NCI-H82 treated with DMSO at 0.1 percent for 48 hours (cell line): ENCODE measurements around the gene AGPAT2.

Experiments
- DNase-seq: peaks from one replicate; lab custom pipeline; 2025; ENCODE audit not compliant: unreplicated experiment; lab: John Stamatoyannopoulos, UW

Gene AGPAT2

DNA sequence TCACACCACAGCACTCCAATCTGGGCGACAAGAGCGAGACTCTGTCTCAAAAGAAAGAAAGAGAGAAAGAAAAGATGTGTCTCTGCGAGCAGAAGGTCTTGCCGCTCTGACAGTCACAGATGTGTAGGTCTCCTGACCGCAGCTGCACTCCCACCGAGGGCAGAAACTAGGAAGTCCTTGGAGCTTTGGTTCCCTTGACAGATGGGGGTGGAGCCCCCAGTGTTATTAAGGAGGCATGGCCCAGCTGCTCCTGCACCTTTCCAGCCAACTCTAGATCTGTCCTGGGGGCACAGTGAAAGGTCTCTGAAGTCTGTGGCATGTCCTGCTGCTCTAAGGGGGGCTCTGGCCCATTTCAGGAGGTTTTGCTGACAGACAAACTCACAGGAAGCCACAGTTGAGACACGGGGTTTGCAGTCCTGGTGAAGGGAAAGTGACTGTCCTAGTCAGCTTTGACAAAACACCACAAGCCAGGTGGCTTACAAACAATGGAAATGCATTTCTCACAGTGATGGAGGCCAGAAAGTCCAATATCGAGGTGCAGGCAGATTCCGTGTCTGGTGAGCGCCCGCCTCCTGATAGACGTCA is 16.1 kb upstream of the AGPAT2 start:
- no peak for DNase-seq

DNA sequence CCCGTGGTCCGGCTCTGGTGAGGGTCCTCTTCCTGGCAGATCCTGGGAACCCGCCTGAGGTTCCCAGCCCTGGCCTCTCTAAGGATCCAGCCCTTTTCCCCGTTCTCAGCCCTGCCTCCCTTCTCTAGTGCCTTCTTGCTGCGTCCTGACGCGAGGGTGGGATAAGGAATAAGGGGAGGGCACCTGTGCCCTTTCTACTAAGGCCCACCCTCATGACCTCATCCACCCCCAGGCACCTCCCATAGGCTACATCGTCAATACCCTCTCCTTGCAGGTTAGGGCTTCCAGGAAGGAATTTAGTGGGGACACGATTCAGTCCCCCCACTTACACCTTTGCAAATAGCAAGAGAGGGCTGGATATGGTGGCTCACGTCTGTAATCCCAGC is 14.4 kb upstream of the AGPAT2 start:
- DNase-seq, result no peak

DNA sequence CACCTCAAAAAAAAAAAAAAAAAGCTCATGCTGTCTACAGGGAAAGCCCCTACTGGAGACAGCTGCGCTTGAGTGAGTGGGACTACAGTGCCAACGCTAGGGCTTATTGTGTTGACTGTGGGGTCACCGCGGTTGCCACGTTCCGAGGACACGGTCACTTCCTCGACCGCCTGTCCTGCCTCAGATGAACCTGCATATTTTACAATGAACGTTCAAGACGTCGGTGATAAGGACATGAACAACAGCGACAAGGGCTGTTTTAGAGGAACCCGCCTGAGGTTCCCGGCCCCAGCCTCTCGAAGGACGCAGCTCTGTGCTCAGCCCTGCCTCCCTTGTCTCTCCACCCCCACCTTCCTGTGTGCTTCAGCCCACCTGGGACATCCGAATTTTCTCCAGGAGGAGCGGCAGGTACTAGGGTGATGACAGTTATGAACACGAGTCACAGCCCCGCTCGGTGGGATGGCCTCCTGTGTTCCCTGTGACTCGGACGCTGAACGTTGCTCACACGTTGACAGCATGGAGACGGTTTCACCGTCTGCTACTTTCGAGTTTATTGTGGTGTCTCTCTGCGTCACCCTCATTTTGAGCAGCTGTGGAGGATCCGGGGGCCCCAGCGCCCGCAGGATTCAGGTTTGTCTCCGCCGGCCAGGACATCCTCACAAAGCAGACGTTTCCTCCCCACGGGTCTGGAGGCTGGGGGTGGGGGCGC is 13.9 kb upstream of the AGPAT2 start:
- DNase-seq, result no peak

- no peak for DNase-seq
Observed at GRCh38 chr9:136700304-136700703, 13.0 kb upstream of the AGPAT2 start.

DNA sequence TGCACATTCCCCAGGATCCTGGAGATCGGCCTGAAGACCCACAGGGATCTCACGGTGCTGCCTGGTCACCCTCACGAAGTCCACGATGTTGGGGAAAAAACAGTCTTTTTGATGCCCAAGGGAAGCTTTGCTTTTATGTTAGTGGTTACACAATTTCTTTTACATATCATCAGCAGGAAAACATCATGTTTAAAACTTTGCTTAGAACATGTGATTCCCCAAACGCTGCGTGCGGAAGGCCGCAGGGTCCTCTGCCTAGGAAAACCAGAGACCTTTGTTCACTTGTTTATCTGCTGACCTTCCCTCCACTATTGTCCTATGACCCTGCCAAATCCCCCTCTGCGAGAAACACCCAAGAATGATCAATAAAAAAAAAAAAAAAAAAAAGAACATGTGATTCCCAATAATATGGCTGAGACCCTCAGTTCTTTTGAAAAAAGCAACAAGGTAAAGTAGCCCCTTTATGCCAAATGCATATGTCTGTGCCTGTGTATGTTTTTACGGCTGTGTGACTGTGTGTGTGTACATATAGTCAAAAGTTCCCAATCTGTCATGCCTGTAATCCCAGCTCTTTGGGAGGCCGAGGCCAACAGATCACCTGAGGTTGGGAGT is 11.5 kb upstream of the AGPAT2 start:
- DNase-seq, result no peak

GRCh38 chr9:136697821-136698526 is 10.7 kb upstream of the AGPAT2 start:
- no peak for DNase-seq

DNA sequence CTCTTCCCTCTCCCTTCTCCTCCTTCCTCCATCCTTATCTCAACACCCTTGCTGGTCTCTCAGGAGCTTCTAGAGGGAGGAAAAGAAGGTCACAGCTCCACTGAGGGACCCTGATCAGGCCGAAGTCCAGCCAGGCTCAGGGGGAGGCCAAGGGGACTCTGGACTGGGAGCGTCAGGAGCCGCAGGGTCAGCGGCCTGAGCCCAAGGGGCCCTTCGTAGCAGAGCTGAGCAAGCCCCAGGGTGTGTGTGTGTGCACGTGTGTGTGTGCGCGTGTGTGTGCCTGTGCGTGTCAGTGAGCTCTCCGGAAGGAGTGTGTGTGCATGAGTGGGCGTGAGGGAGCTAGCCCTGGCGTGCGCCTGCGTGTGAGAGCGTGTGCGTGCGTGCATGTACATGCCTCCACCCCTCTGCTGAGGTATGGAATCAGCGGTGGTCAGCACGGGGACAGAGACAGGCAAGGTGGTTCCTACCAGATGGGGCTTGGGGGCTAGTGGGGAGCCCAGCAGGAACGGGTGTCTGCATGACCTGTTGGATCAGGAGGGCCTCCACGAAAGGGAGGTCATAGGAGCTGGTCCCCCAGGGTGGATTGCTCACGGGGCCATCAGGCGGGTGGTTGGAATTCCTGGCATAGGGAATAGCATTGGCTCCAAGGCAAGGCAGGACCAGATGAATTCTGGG is 10.0 kb upstream of the AGPAT2 start:
- DNase-seq, result no peak

DNA sequence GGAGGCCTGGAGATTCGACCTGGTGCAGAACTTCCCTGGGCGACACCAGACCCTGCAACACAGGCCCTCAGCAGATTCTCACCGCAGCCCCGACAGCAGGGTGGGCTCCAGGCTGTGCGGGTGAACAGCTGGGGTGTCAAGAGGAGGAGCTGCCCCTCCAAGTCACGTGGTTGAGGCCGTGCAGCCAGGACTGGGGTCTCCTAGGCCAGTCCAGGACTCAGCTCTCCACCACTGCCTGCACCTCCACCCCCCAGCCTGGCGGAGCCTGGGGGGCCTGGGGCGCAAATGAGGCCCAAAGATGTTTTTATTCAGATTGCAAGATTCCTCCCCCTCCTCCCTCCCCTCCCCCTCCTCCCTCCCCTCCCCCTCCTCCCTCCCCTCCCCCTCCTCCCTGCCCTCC is 9.2 kb upstream of the AGPAT2 start:
- DNase-seq, result no peak

DNA sequence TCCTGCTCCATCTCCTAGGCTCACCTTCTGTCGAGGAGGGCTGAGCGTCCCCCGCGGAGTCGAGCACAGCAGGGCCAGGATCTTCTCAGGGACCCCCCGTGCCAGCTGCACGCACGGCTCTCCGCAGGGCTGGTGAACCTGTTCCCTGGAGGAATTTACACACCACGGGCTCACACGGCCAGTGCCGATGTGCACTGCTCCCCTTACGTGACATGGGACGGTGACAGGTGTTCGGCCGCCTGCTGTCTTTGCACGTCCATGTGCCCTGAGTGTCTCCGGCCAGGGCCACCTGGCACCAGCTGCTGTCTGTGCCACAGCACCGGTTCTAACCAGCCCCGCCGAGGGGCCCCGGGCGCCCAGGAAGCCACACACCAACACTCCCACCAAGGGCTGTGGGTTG is 8.7 kb upstream of the AGPAT2 start:
- no peak for DNase-seq

DNA sequence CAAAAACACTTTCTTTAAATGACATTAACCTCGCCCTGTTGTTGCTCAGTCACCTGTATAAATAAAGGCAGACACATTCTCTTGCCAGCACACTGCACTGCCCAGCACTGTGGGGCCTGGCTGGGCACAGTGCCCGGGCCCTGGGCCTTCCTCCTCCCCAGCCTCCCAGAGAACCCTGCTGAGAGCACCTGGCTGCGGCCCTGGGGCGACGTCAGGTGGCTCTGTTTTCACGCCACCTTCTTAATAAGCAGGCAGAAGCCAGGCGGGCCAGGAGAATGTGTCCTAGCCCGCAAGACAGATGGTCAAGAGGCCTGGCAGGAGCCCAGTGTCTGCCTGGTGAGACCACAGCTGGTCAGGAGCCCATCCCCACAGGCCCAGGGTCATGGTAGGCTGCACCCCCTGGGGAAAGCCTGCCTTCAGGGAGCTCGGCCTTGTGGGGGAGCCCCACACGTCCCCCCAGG is 8.2 kb upstream of the AGPAT2 start:
- DNase-seq, result no peak

DNA sequence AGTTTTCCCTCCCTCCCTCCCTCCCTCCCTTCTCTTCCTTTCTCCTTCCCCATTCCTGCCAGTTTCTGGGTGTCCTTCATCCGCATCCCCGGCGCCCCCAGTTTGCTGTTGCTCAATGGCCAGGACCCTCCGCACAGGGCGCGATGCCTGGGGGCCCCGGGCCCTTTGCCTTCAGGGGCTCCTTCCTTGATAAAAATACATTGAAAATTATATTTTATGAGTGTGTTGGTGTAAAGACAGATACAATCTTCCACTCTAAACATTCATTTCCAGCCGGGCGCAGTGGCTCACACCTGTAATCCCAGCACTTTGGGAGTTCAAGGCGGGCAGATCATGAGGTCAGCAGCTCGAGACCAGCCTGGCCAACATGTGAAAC is 7.6 kb upstream of the AGPAT2 start:
- no peak for DNase-seq

DNA sequence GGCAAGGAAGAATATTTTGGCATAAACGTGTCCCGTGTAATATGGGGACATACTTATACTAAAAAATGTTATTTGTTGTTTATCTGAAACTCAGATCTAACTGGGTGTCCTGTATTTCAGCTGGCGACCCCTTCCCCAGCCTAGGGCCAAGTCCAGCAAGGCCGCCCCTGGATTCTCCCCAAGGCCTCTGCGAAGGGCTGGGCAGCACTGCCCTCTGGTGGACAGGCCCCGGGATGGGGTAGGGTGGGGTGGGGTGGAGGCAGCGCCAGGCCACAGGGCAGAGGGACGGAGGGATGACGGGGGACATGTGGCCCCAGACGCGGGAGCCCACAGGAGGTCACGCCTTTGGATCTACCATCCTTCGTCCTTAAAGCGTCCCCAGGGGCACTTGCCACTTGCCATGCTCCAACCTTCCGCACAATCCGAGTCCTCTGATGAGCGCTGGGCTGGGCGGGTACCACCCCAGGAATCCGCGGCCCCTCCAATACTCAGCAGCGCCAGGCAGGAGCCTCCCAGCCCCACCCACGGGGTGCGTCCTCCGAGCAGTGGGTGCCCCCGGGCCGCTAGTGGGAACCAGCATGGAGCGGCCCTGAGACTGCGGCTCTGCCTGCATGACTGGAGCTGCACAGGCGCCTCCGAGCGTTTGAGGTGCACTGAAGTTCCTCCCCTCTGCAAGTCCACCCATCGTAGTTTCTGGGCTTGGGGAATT is 7.1 kb upstream of the AGPAT2 start:
- no peak for DNase-seq

DNA sequence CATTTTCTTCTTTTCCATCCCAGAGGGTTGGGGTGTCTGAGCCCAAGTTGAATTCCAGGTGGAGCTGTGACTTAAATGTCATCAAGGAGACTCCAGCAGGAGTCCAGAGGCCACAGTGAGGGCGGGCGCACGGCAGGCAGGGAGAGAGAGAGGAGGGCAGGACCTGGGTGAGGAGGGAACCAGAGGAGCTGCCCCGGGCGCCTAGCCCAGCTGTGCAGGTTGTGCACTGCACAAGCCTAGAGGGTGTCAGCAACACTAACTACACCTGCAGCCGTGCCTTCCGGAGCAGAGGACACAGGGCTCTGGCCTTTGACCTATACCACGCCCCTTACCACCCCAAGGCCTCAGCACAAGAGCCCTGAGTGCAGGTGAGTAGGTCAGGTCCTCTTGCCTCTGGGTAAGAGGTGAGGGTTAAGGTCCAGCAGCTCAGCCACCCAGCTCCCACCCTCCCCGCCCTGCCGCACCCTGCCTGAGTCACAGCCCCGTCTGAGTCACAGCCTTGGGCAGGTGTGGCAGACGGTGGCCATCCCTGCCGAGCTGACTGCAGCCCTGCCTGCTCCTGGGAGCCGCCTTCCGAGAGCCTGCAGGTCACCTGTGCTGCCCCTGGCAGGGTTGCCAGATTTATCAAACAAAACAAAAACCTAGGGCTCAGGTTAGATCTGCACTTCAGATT is 6.4 kb upstream of the AGPAT2 start:
- DNase-seq, result no peak

GRCh38 chr9:136693135-136693489 is 5.9 kb upstream of the AGPAT2 start:
- no peak for DNase-seq

DNA sequence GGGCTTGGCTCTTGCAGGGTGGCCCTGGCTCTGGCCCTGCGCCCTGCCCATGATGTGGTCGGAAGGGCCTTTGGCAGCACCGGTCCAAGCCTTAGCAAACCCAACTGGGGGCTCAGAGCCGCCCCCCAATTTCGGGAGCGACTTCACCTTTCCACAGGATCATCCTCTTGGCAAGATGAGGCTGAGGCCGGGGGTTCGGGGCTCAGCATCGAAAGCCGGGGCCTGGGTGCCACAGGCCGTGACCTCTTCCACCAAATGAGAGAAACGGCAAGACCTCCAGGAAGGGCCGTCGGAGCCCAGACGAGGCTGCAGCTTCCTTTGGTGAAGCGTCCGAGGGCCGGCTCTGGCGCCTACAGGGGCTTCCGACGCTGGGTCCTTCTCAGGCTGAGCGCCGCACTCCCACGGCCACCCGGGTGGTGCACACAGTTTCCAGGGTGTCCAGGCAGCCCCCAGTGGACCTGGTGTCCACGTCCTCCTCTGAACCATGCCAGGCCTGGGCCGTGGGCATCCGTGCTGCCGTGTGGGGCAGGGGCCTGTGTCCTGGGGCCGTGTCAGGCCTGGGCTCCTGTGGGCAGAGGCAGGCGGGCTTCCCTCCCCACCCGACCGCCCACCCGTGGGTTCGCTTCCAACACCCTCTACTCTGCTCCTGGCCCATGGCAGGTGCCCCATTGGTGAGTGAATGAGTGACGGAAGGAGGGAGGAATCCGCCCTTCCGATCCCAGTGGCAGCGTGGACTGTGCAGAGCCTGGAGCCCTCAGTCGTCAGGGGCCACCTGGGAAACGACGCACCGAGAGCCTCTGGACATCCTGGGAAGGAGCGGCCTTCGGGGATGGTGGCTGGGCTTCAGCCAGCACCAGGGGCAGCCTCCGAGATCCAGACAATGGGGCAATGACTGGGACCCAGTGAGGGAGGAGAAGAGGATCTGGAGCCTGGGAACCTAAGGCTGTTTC is 5.2 kb upstream of the AGPAT2 start:
- DNase-seq, result no peak

GRCh38 chr9:136691316-136692184 is 4.3 kb upstream of the AGPAT2 start:
- DNase-seq, result no peak

- DNase-seq, result no peak
Observed at GRCh38 chr9:136690806-136691261, 3.6 kb upstream of the AGPAT2 start.

GRCh38 chr9:136690104-136690805 is 3.0 kb upstream of the AGPAT2 start:
- no peak for DNase-seq
